HepG2 (cell line): ENCODE results near the gene CUL9. TPM values are rescaled to one million over a fixed set of nuclear protein-coding genes. Genes with fewer than 3 reads are reported as not detected.

Experiments used
- ATF1 ChIP-seq: IDR thresholded peaks from 2 replicates; pipeline ENCODE4 v1.6.1; 2016; ENCODE audit warnings: mild to moderate bottlenecking, control low read depth
- ATF4 ChIP-seq, 2 experiments: fragments of 450-650 bp in 1 of 2; sonication (generic) in 1 of 2; formaldehyde crosslinking; IDR thresholded peaks; 2 replicates each; pipeline versions ENCODE4 v1.5.0 to v1.8.0; 2020 to 2022; ENCODE audit warnings: mild to moderate bottlenecking in 1 of 2, missing genetic modification reagents in 1 of 2
- CENPT ChIP-seq: sonication (generic); formaldehyde crosslinking; IDR thresholded peaks from 2 replicates; pipeline ENCODE4 v1.8.0; 2022; ENCODE audit warnings: low read depth, mild to moderate bottlenecking, moderate library complexity, missing genetic modification reagents
- EEA1 ChIP-seq: sonication (generic); formaldehyde crosslinking; IDR thresholded peaks from 2 replicates; pipeline ENCODE4 v1.5.1; 2020; ENCODE audit warnings: mild to moderate bottlenecking, missing genetic modification reagents, borderline replicate concordance
- HES4 ChIP-seq: sonication (generic); formaldehyde crosslinking; IDR thresholded peaks from 2 replicates; pipeline ENCODE4 v1.9.0; 2021; ENCODE audit warnings: mild to moderate bottlenecking, missing genetic modification reagents, borderline replicate concordance
- HIVEP1 ChIP-seq: sonication (generic); formaldehyde crosslinking; IDR thresholded peaks from 2 replicates; pipeline ENCODE4 v1.4.0; 2020; ENCODE audit warnings: mild to moderate bottlenecking, missing genetic modification reagents
- HOXD1 ChIP-seq: sonication (generic); formaldehyde crosslinking; IDR thresholded peaks from 2 replicates; pipeline ENCODE4 v1.5.0; 2020; ENCODE audit warnings: missing genetic modification reagents
- MED13 ChIP-seq: sonication (generic); formaldehyde crosslinking; IDR thresholded peaks from 2 replicates; pipeline ENCODE4 v1.5.0; 2020; ENCODE audit warnings: missing genetic modification reagents
- NFYC ChIP-seq: IDR thresholded peaks from 2 replicates; pipeline ENCODE4 v1.6.1; 2016; ENCODE audit warnings: missing genetic modification reagents, missing compliant biosample characterization
- SETDB1 ChIP-seq: sonication (generic); formaldehyde crosslinking; IDR thresholded peaks from 2 replicates; pipeline ENCODE4 v1.5.1; 2020; ENCODE audit warnings: missing genetic modification reagents, mild to moderate bottlenecking, borderline replicate concordance
- SMAD1 ChIP-seq: sonication (generic); formaldehyde crosslinking; IDR thresholded peaks from 2 replicates; pipeline ENCODE4 v1.4.0; 2020; ENCODE audit warnings: missing genetic modification reagents, low read depth, mild to moderate bottlenecking, borderline replicate concordance
- ZBTB38 ChIP-seq: sonication (generic); formaldehyde crosslinking; IDR thresholded peaks from 2 replicates; pipeline ENCODE4 v1.5.1; 2020; ENCODE audit warnings: mild to moderate bottlenecking, missing genetic modification reagents
- ZNF367 ChIP-seq: sonication (generic); formaldehyde crosslinking; IDR thresholded peaks from 2 replicates; pipeline ENCODE4 v1.4.0; 2020; ENCODE audit warnings: missing genetic modification reagents, borderline replicate concordance
- ZNF460 ChIP-seq: sonication (generic); formaldehyde crosslinking; IDR thresholded peaks from 2 replicates; pipeline ENCODE4 v1.5.1; 2020; ENCODE audit warnings: missing genetic modification reagents, mild to moderate bottlenecking, borderline replicate concordance
- ZNF567 ChIP-seq: sonication (generic); formaldehyde crosslinking; IDR thresholded peaks from 2 replicates; pipeline ENCODE4 v1.8.1; 2023; ENCODE audit warnings: mild to moderate bottlenecking, missing genetic modification reagents, borderline replicate concordance
- ZNF646 ChIP-seq: sonication (generic); formaldehyde crosslinking; IDR thresholded peaks from 2 replicates; pipeline ENCODE4 v1.9.0; 2021; ENCODE audit warnings: mild to moderate bottlenecking, missing genetic modification reagents
- ZNF768 ChIP-seq: sonication (generic); formaldehyde crosslinking; IDR thresholded peaks from 2 replicates; pipeline ENCODE4 v1.4.0; 2020; ENCODE audit warnings: missing genetic modification reagents
- ZZZ3 ChIP-seq: sonication (generic); formaldehyde crosslinking; IDR thresholded peaks from 2 replicates; pipeline ENCODE4 v1.4.0; 2020; ENCODE audit warnings: missing genetic modification reagents, mild to moderate bottlenecking, borderline replicate concordance
- polyA plus RNA-seq, 8 experiments: library from polyadenylated mRNA; depleted of rRNA in 3 of 8; stranded (reverse) in 7 of 8; unstranded in 1 of 8; fragments of >200 nt; fragmentation: Illumina TruSeq in 4 of 8; extraction: Trizol in 4 of 8; gene quantifications; 2 replicates each; pipeline versions ENCODE4 v1.2.1 to v1.2.3, GENCODE V29; 2011 to 2016; ENCODE audit warnings: low read depth in 4 of 8, missing spikeins in 1 of 8, mixed read lengths in 1 of 8; ENCODE audit not compliant: insufficient read depth in 1 of 8
- total RNA-seq, 5 experiments: library from RNA; depleted of rRNA; stranded (reverse); fragments of >200 nt; fragmentation: Illumina TruSeq; extraction: Trizol; gene quantifications; 2 replicates each; pipeline ENCODE4 v1.2.3, GENCODE V29; 2016; ENCODE audit warnings: low read depth in 1 of 5
- TF ChIP-seq, protein P1 (sequence below): sonication (generic); formaldehyde crosslinking; IDR thresholded peaks from 2 replicates; pipeline ENCODE4 v1.5.1; 2020; ENCODE audit warnings: missing genetic modification reagents, mild to moderate bottlenecking, borderline replicate concordance
- TF ChIP-seq, protein P2 (sequence below): sonication (generic); formaldehyde crosslinking; IDR thresholded peaks from 2 replicates; pipeline ENCODE4 v1.8.1; 2023; ENCODE audit warnings: mild to moderate bottlenecking, missing genetic modification reagents, borderline replicate concordance
- TF ChIP-seq, protein P3 (sequence below): sonication (generic); formaldehyde crosslinking; IDR thresholded peaks from 2 replicates; pipeline ENCODE4 v1.4.0; 2020; ENCODE audit warnings: missing genetic modification reagents

The CUL9 gene
- total and polyA plus RNA-seq, 2 of the 13 experiments (the other 11 are each of a cell fraction or from before 2014, with no cell fraction given), result 11.4 to 13.7 TPM

DNA sequence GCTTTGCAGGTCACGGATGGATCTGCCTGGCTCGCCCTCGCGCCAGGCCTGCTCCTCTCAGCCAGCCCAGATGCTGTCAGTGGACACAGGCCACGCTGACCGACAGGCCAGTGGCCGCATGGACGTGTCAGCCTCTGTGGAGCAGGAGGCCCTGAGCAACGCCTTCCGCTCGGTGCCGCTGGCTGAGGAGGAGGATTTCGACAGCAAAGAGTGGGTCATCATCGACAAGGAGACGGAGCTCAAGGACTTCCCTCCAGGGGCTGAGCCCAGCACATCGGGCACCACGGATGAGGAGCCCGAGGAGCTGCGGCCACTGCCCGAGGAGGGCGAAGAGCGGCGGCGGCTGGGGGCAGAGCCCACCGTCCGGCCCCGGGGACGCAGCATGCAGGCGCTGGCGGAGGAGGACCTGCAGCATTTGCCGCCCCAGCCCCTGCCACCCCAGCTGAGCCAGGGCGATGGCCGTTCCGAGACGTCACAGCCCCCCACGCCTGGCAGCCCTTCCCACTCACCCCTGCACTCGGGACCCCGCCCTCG lies 80.9 kb downstream of the CUL9 start (continued):
- TF ChIP-seq, protein P1, sequence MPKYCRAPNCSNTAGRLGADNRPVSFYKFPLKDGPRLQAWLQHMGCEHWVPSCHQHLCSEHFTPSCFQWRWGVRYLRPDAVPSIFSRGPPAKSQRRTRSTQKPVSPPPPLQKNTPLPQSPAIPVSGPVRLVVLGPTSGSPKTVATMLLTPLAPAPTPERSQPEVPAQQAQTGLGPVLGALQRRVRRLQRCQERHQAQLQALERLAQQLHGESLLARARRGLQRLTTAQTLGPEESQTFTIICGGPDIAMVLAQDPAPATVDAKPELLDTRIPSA (CRISPR knock-in tag), result peak; percentile 53; the same call in 1 of the 2 replicates
- TF ChIP-seq NFYC (CRISPR knock-in tag) (no peak), CENPT (CRISPR knock-in tag) (no peak), EEA1 (CRISPR knock-in tag) (no peak), SMAD1 (no peak), ZZZ3 (0 out of 2 replicates have a peak, but pooled peaks have one; percentile 5), ZNF460 (CRISPR knock-in tag) (no peak), HES4 (CRISPR knock-in tag) (peak; percentile 31; the same call in 1 of the 2 replicates), MED13 (CRISPR knock-in tag) (no peak), HIVEP1 (CRISPR knock-in tag) (peak; percentile 20), ATF4 (CRISPR knock-in tag; IDR thresholded peaks at IDR 0.05) (no peak), ZBTB38 (CRISPR knock-in tag) (peak; percentile 92), ATF1 (CRISPR knock-in tag) (no peak), SETDB1 (0 out of 2 replicates have a peak, but pooled peaks have one; percentile 56), ZNF646 (CRISPR knock-in tag) (no peak), ZNF768 (peak; percentile 48; the same call in 1 of the 2 replicates), ZNF567 (no peak), ZNF367 (CRISPR knock-in tag) (no peak), HOXD1 (CRISPR knock-in tag) (0 out of 2 replicates have a peak, but pooled peaks have one; percentile 52)
- TF ChIP-seq, protein P2, sequence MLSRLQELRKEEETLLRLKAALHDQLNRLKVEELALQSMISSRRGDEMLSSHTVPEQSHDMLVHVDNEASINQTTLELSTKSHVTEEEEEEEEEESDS (CRISPR knock-in tag), result no peak
- TF ChIP-seq, protein P3, sequence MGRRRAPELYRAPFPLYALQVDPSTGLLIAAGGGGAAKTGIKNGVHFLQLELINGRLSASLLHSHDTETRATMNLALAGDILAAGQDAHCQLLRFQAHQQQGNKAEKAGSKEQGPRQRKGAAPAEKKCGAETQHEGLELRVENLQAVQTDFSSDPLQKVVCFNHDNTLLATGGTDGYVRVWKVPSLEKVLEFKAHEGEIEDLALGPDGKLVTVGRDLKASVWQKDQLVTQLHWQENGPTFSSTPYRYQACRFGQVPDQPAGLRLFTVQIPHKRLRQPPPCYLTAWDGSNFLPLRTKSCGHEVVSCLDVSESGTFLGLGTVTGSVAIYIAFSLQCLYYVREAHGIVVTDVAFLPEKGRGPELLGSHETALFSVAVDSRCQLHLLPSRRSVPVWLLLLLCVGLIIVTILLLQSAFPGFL, result no peak
